ENCODE data around the gene PPFIA1. TPM values are rescaled to one million over a fixed set of nuclear protein-coding genes. Genes with fewer than 3 reads are reported as not detected.
"Not testable (repeated sequence)": the region's sequence is repeated elsewhere in the genome, so short reads cannot be mapped to it uniquely, and the experiment has no call there.

Gene PPFIA1
- total RNA-seq, 1 donor from 2014 or later, result 49.6 TPM

- no peak for DNase-seq (ENCODE audit: low spot score)
These were observed 55.3 kb downstream of the PPFIA1 start for GRCh38 chr11:70325824-70326223.

GRCh38 chr11:70326365-70326811 lies 55.9 kb downstream of the PPFIA1 start:
- DNase-seq (ENCODE audit: low spot score), result peak; percentile 90

- no peak for DNase-seq (ENCODE audit: low spot score)
These were observed 56.3 kb downstream of the PPFIA1 start for GRCh38 chr11:70326833-70327232.

DNA sequence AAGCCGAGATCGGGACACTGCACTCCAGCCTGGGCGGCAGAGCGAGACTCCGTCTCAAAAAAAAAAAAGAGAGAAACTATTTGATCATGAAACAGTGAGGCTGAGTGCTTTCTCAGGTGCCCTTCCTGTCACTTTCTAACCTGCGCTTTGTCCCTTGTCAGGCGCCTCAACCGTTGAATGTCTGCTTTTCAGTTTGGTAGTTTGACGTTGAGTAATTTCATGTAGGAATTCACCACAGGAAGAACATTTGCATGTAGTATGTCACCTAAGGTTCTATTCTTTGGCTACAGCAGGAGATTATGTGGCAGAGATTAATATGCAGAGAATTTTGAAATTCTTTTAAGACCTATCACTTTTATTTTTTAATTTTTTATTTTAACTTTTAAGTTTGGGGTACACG lies 57.2 kb downstream of the PPFIA1 start:
- DNase-seq (ENCODE audit: low spot score), result no peak

DNA sequence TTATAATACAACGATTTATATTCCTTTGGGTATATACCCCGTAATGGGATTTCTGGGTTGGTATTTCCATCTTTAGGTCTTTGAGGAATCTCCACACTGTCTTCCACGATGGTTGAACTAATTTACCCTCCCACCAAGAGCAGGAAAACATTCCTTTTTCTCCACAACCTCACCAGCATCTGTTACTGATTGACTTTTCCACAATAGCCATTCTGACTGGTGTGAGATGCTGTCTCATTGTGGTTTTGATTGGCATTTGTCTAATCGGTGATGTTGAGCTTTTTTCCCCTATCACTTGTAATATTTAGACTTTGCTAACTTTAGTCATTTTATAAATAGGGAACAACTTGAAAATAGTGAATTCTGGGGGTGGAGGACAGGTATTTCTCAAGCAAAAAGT lies 58.1 kb downstream of the PPFIA1 start:
- no peak for DNase-seq (ENCODE audit: low spot score)

DNA sequence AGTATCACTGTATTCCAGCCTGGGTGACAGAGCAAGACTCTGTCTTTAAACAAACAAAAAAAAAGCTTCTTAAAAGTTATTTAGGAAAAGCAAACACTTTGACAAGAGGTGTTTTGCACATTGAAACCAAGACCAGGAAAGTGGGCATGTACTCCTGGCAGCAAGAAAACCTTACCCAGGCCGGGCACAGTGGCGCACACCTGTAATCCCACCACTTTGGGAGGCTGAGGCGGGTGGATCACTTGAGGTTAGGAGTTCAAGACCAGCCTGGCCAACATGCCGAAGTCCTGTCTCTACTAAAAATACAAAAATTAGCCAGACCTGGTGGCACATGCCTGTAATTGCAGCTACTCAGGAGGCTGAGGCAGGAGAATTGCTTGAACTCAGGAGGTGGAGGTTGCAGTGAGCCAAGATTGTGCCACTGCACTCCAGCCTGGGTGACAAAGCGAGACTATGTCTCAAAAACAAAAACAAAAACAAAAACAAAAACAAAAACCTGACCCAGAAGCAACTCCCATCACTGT lies 60.9 kb downstream of the PPFIA1 start:
- not testable (repeated sequence) for DNase-seq (ENCODE audit: low spot score)

GRCh38 chr11:70331901-70332300 lies 61.4 kb downstream of the PPFIA1 start:
- DNase-seq (ENCODE audit: low spot score), result no peak

GRCh38 chr11:70332567-70332966 lies 62.1 kb downstream of the PPFIA1 start:
- no peak for DNase-seq (ENCODE audit: low spot score)

DNA sequence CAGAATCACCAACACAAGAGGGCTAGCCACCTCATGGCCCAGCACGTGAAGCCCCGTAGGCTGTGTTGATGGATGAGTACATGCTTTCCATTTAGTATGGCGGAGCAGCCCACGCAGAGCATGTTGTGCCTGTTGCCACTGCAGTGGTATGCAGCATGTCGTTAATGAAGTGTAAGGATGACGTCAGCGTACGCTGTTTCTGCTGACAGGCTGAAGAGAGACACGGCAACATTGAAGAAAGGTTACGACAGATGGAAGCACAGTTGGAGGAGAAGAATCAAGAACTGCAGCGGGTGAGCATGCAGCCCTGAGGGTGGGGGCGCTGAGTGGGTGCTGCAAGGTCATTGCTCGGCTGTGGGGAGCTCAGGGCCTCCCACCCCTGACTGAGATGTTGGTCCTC lies 62.8 kb downstream of the PPFIA1 start:
- DNase-seq (ENCODE audit: low spot score), result no peak

- no peak for DNase-seq (ENCODE audit: low spot score)
These were observed 64.0 kb downstream of the PPFIA1 start for GRCh38 chr11:70334351-70334995.

DNA sequence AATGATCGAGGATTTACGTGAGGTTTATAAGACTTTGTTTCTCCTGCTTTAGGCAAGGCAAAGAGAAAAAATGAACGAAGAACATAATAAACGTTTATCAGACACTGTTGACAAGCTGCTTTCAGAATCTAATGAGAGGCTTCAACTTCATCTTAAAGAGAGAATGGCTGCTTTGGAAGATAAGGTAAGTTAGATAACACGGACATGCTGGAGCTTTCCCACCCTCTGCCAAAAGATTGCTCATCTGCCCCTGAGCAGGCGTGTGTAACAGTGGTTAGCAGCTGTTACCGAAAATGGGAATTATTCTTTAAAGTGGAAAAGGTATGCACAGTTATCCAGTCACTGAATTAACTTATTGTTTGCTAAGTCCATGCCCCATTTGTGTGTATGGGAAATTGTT lies 65.0 kb downstream of the PPFIA1 start:
- peak; percentile 56 for DNase-seq (ENCODE audit: low spot score)

DNA sequence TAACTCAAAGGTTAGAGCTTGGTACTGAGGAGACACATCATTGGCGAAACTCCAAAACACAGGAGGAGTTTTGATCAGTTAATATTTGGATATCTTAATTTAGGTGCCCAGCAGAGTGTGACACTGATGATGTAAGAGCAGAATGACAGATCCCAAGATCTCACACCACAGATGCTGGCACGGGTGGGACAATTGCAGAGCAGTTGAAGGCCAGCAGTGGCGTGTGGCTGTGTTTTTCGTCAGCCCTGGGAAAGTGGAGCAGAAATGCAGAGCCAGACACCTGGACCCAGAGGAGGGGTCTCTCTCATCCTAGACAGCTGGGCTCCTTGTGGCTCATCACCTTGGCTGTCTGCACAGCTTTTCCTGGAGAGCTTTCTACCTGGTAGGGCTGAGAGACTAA lies 68.1 kb downstream of the PPFIA1 start:
- no peak for DNase-seq (ENCODE audit: low spot score)

DNA sequence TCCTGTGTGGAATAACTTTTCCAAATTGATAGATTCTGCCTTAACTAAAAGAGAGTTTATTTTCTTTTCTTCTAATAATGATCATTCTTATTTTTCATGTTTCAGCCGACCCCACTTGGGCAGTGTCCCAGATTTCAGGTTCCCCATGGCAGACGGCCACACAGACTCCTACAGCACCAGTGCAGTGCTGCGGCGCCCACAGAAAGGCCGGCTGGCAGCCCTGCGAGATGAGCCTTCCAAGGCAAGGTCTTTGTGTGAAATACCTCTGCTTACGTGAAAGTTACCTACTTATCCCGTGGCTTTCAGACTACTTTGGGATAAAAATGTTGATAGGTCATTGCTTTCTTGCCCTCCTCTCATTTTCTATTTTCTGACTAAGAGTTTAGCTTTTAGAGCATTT lies 68.6 kb downstream of the PPFIA1 start:
- DNase-seq (ENCODE audit: low spot score), result no peak

DNA sequence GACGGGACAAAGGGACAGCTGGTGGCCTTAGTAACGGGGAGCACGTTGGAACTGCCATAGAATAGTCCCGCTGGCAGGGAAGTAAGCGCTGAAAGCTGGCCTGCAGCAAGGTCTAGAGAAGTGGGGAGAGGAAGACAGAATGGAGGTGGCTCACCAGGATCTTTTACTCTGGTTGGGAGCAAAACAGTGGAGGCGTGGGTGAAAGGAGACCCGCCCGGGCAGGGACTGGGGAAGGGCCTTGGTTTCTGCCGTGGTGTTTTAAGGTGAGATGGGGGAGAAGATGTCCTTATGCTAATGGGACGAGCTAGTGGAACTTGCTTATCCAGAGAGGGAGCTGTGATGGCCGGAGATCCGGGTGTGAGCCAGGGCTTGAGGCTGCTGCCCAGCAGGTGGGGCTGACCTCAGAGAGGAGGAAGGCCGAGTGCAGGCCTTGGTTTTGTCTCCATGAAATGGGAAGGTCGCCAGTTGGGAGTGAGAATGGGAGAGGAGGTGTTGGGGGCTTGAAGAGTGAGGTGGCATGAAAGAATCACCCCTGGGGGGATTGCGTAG lies 71.5 kb downstream of the PPFIA1 start:
- no peak for DNase-seq (ENCODE audit: low spot score)

DNA sequence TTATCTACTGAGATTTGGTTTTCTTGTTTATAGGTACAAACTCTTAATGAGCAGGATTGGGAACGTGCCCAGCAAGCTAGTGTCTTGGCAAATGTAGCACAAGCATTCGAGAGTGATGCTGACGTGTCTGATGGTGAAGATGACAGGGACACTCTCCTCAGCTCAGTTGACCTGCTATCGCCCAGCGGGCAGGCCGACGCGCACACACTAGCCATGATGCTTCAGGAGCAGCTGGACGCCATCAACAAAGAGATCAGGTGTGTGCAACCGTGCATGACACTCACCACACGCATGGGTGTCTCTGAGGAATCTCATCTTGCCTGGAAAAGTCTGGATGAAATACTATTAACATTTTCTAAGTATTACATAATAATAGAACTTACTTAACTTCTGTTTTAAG lies 73.1 kb downstream of the PPFIA1 start:
- DNase-seq (ENCODE audit: low spot score), result no peak

- DNase-seq (ENCODE audit: low spot score), result no peak
These were observed 77.7 kb downstream of the PPFIA1 start for GRCh38 chr11:70348191-70348590.

DNA sequence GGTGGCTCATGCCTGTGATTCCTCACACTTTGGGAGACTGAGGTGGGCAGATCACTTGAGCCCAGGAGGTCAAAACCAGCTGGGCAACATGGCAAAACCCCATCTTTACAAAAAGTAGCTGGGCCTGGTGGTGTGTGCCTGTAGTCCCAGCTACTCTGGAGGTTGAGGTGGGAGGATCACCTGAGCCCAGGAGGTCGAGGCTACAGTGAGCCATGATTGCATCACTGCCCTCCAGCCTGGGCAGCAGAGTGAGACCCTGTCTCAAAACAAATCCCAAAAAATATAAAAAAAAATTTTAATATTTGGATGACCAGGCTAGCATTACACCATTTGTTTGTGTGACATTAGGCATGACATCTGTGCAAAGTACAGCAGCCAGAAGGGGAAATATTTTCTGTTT lies 78.1 kb downstream of the PPFIA1 start:
- DNase-seq (ENCODE audit: low spot score), result no peak

- DNase-seq (ENCODE audit: low spot score), result no peak
These were observed 81.2 kb downstream of the PPFIA1 start for GRCh38 chr11:70351646-70352045.

DNA sequence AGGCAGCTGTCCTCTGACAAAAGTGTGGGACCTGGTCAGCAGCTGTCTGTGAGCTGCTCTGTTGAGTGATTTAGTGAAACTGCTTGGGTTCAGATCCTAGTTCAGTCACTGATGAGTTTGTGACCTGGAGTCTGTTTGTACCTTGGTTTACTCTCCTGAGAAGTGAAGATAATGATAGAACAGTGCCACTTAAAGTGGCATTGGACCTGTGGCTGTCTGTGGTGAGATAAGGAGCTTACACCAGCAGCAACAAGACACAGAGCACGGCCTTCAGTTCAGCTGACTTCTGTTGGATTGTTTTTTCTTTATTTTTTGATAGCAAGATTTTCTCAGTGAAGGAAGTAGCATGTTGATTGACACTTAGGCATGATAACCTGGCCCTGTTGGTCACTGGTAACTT lies 81.6 kb downstream of the PPFIA1 start:
- no peak for DNase-seq (ENCODE audit: low spot score)

DNA sequence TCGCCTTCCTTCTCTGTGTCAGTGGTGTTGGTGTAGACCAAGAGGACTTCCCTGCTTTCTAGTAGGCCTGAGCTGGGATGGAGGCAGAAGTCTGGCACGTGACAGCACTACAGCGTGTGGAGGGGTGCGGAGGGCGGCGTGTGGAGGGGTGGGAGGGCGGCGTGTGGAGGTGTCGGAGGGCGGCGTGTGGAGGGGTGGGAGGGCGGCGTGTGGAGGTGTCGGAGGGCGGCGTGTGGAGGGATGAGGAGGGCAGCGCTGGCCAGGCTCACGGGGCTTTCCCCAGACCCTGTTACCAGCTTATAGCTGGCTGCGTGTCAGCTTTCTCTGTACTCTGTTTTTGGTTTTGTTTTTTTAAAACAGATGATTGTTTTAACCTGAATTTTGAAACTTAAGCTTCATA lies 82.1 kb downstream of the PPFIA1 start:
- no peak for DNase-seq (ENCODE audit: low spot score)

DNA sequence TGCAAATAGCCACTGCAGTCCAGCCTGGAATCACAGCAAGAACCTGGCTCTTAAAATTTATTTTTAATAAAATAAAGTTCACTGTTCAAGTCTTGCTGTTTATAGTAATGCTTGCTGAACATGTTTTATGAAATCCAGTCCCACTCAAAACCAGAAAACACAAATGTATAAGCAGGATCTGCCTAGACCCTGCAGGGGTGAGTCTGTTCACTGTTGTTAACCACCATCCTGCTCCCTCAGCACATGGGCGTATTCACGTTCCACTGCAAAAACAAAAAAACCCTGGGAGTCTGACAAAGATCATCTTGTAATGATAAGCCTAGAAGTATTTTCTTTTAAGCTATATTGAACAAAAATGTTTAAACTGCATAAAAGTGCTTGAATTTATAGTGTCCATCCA lies 82.8 kb downstream of the PPFIA1 start:
- DNase-seq (ENCODE audit: low spot score), result no peak

- no peak for DNase-seq (ENCODE audit: low spot score)
These were observed 83.5 kb downstream of the PPFIA1 start for GRCh38 chr11:70353900-70354568.

GRCh38 chr11:70354629-70355028 lies 84.1 kb downstream of the PPFIA1 start:
- DNase-seq (ENCODE audit: low spot score), result no peak

All from umbilical cord (tissue), 2 donors.